ENCODE results near the gene ODAD2.

DNA sequence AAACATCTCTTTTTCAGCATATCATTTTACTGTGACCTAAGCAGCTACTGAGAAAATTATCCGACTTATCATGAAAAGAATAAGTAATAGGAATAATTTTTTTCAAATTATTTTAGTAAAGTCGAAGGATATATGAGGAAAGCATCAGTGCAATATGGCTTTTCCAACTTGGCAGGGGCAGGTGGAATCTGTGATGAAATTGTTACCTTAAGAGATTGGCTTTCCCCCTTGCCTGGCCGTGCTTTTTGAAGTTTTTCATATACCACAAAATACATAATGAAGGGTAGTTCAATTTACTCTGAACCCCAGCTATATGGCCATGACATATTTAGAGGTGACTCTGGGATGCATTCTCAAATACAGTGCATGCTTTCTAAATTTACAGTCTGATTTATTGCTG is 166.1 kb downstream of the ODAD2 start:
- TF ChIP-seq, protein P1, sequence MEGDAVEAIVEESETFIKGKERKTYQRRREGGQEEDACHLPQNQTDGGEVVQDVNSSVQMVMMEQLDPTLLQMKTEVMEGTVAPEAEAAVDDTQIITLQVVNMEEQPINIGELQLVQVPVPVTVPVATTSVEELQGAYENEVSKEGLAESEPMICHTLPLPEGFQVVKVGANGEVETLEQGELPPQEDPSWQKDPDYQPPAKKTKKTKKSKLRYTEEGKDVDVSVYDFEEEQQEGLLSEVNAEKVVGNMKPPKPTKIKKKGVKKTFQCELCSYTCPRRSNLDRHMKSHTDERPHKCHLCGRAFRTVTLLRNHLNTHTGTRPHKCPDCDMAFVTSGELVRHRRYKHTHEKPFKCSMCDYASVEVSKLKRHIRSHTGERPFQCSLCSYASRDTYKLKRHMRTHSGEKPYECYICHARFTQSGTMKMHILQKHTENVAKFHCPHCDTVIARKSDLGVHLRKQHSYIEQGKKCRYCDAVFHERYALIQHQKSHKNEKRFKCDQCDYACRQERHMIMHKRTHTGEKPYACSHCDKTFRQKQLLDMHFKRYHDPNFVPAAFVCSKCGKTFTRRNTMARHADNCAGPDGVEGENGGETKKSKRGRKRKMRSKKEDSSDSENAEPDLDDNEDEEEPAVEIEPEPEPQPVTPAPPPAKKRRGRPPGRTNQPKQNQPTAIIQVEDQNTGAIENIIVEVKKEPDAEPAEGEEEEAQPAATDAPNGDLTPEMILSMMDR (IDR thresholded peaks at IDR 0.05) = no peak
- no peak for TF ChIP-seq POLR2A (IDR thresholded peaks at IDR 0.05)
